ENCODE data around the gene GAS6.
"Not testable (repeated sequence)": the region's sequence is repeated elsewhere in the genome, so short reads cannot be mapped to it uniquely, and the experiment has no call there.

GAS6 gene

DNA sequence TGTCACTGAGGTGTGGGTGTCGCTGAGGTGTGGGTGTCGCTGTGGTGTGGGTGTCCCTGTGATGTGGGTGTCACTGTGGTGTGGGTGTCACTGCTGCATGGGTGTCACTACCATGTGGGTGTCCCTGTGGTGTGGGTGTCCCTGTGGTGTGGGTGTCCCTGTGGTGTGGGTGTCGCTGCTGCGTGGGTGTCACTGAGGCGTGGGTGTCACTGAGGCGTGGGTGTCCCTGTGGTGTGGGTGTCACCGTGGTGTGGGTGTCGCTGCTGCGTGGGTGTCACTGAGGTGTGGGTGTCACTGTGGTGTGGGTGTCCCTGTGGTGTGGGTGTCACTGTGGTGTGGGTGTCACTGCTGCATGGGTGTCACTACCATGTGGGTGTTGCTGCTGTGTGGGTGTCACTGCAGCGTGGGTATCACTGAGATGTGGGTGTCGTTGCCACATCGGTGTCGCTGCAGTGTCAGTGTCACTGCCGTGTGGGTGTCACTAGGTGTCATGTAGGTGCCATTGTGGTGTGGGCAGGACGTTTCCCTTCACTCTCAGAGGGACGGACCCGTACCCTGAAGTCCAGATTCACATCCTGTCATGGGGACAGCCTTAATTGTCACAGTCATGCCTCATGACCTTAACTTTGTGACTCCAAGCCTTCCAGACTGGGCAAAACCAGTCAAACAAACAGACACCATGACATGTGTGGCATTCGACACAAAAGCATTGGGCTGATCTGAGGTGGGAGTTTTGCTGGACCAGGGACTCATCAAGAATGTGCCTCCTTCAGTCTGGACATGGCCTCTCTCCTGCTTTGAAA is 12.7 kb upstream of the GAS6 start:
- no peak for DNase-seq (ENCODE audit: low read depth, low spot score)
- H3K4me3 ChIP-seq (ENCODE audit: low read length) = no peak overlapping the region

DNA sequence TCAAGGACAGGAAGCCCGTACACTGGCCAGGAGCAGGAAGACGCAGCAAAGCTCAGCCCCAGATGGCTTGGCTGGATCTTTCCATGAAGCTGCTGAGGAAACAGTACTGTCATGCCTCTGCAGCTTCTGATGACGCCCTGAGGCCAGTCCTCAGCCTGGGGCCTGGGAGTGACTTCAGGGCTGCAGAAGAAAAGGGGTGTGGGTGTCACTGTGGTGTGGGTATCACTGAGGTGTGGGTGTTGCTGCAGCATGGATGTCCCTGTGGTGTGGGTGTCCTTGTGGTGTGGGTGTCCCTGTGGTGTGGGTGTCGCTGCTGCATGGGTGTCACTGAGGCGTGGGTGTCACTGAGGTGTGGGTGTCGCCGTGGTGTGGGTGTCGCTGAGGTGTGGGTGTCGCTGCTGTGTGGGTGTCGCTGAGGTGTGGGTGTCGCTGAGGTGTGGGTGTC is 12.0 kb upstream of the GAS6 start:
- H3K4me3 ChIP-seq (ENCODE audit: low read length) = no peak overlapping the region
- no peak for DNase-seq (ENCODE audit: low read depth, low spot score)

DNA sequence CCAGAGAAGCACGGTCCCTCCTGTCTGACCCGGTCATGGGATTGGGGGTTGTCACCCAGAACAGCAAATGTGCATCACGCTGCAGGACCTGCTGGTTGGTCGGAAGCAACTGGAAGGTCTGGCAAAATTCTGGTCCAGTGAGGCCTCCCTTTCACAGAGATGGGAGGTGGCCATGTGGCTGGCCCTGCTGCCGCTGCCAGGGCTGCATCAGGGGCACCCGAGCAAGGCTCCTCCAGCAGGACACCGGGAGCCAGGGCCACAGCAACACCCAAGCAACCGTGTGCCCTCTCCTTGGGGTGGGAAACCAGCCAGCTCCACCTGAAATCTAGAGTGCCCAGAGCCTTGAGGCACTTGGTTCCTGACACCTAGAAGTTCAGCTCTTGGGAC is 11.5 kb upstream of the GAS6 start:
- no peak for DNase-seq (ENCODE audit: low read depth, low spot score)

DNA sequence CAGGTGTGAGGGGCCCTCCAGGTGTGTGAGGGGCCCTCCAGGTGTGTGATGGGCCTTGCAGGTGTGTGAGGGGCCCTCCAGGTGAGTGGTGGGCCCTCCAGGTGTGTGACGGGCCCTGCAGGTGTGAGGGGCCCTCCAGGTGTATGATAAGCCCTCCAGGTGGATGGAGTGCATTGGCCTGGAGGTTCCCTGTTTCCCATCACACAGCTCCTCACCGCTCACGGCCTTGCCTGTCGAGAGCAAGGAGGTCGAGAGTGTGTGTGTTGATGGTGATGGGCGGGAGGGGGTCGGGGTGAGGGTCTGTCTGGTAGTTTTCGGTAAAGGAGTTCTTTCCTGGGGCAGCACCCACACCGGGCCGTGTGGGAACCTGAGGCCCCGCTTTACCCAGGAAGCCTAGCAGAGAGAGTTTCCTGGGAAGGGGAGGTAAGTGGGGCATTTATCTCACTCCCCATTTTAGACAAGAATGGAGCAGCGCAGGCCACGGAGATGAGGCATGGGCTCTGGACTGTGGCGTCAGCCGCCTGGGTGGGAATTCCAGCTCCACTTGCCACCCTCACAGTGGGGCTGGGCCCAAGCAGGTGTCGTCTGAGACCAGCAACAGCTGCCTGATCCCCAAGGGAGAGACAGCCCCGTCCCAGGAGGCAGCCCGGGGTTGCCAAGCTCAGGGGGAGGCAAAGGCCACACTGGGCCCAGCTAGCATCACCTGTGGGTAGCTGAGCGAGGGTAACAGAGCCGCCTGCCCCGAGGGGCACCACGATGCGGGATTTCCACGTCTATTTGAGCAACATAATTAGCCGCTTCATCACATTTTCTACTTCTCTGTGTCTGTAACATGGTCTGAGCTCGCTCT is 10.9 kb upstream of the GAS6 start:
- DNase-seq (ENCODE audit: low read depth, low spot score) = no peak
- no peak overlapping the region for H3K4me3 ChIP-seq (ENCODE audit: low read length)

More for the DNA sequence above, 11.5 kb upstream of the GAS6 start:
- no peak overlapping the region for H3K4me3 ChIP-seq (ENCODE audit: low read length)

DNA sequence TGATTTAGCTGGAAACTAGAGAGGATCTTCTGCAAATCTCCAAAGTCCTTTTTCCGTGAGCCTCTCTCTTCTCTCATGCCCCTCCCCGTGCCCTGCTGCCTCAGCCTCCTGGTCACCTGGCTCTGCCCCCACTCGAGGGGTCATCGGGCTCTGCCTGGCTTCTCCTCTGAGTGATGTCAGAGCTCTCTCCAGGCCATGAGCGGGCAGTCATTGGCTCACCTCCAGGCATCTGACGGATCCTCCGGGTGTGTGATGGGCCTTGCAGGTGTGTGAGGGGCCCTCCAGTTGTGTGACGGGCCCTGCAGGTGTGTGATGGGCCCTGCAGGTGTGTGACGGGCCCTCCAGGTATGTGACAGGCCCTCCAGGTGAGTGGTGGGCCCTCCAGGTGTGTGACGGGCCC is 10.3 kb upstream of the GAS6 start:
- H3K4me3 ChIP-seq (ENCODE audit: low read length) = no peak overlapping the region
- DNase-seq (ENCODE audit: low read depth, low spot score) = no peak

DNA sequence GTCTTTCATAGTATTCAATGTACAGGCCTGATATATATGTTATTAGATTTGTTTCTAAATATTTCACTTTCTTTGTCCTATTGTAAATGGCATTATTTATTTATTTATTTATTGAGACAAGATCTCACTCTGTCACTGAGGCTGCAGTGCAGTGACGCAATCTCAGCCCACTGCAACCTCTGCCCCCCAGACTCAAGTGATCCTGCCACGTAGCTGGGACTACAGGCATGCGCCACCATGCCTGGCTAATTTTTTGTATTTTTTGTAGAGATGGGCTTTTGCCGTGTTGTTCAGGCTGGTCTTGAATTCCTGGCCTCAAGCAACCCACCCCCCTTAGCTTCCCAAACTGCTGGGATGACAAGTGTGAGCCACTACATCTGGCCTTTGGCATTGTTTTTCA is 5.4 kb upstream of the GAS6 start:
- no peak overlapping the region for H3K4me3 ChIP-seq (ENCODE audit: low read length)
- no peak for DNase-seq (ENCODE audit: low read depth, low spot score)

DNA sequence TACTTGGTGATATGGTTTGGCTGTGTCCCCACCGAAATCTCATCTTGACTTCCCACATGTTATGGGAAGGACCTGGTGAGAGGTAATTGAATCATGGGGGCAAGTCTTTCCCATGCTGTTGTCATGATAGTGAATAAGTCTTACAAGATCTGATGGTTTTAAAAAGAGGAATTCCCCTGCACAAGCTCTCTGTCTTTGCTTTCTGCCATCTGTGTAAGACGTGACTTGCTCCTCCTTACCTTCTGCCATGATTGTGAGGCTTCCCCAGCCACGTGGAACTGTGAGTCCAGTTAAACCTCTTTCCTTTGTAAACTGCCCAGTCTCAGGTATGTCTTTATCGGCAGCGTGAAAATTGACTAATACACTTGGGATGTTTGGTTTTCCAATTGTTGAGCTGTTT is 4.0 kb upstream of the GAS6 start:
- not testable (repeated sequence) for DNase-seq (ENCODE audit: low read depth, low spot score); H3K4me3 ChIP-seq (ENCODE audit: low read length)

DNA sequence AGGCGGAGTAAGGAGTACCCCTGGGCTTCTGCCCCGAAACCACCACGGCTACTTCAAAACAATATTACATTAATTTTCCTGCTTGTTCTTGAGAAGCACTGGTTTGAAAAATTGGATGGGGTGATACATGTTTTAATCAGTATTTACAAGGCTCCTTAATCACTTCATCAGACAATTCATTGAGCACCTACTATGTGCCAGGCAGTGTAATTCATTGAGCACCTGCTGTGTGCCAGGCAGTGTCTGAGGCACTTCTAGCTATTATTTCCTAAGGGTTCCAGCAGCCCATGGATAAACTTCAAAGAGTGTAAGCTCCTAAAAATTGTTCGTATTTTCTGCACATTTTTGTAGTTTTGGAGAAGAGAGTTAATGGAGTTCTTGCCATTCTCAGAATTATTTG is 1.6 kb upstream of the GAS6 start:
- DNase-seq (ENCODE audit: low read depth, low spot score) = no peak
- H3K4me3 ChIP-seq (ENCODE audit: low read length) = no peak overlapping the region

DNA sequence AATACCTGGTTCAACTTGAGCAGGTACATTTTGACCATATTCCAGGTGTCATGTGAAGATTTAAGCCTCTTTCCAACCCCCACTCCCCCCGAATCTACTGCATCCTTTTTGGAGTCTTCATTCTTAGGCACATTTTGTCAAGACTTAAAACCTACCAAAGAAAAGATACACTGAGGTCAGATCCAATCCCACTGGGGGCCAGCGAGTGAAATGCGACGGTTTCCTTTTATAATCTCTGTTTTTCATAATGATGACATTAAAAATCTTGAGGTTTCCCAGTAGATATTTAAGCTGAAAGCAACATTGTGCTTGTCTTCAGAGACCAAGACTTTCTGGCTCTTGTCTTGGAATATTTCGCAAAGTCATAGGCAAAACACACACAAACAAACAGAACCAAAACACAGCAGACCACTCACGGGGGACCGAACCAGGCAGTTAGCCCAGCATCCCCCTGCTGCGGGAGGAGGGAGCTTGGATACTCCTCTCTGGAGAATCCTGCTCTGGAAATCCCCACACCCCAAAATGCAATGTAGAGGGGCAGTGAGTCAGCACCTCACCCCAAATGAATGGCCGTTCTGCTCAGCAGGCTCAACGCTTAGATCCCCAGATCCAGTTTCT is 506 bp upstream of the GAS6 start:
- H3K4me3 ChIP-seq (ENCODE audit: low read length) = no peak overlapping the region
- DNase-seq (ENCODE audit: low read depth, low spot score) = no peak

DNA sequence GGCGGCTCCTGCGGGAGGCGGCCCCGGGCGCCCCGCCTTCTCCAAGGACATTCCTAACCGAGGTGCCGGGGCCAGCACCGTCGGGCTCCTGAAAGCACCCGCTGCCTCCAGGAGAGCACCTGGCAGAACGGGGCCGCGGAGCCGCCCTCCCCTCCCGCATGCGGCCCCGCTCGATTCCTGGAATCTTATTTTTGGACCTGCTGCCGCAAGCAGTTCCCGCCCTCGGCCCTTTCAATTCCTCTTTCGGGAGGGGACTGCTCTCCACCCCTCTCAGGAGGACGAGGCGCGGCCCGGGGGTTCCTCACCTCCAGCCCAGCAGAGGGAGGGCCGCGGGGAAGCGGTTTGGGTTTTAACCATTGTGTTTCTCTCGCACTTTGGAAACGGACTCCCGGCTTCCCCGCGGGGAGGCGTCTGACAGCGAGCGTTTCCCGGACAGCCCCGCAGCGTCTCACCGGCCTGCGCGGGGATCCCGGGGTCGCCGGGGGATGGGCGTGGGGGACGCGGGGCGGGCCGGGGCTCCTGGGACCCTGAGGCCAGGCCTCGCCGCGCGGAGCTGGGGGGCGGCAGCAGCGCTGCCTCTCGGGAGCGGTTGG is 849 bp downstream of the GAS6 start:
- H3K4me3 ChIP-seq (ENCODE audit: low read length) = no peak overlapping the region
- no peak for DNase-seq (ENCODE audit: low read depth, low spot score)

DNA sequence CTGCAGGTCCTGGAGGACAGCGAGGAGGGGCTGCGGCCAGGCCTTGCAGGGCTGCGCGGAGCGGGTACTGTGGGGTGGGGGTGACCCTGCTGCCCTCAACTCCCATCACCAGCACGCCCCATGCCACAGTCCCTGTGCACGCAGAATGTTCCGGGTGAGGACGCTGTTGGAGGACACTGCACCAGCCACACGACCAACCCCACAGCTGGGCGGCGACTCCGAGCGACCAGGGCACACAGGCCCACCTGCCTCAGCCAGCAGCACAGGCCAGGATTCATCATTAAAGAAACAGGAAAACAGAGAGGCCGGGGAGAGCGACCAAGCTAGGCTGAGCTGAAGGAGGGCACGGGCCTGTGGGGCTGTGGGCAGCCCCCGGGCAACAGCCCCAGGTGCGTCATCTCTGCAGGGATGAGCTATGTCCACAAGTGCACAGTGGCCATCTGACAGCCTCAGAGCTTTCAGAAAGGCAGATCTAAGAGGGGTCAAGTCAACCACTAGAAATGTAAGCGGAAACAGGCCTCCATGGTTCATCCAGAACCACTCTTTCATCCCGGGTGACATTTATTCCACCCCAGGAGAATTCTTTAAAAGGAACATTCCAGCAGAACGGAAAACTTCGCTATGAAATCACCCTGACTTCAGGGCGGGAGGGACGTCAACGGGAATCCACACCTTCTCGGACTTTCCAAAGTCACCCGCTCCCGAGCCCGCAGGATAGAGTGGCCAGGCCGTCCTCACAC is 1.5 kb downstream of the GAS6 start:
- no peak for DNase-seq (ENCODE audit: low read depth, low spot score)
- H3K4me3 ChIP-seq (ENCODE audit: low read length) = no peak overlapping the region

DNA sequence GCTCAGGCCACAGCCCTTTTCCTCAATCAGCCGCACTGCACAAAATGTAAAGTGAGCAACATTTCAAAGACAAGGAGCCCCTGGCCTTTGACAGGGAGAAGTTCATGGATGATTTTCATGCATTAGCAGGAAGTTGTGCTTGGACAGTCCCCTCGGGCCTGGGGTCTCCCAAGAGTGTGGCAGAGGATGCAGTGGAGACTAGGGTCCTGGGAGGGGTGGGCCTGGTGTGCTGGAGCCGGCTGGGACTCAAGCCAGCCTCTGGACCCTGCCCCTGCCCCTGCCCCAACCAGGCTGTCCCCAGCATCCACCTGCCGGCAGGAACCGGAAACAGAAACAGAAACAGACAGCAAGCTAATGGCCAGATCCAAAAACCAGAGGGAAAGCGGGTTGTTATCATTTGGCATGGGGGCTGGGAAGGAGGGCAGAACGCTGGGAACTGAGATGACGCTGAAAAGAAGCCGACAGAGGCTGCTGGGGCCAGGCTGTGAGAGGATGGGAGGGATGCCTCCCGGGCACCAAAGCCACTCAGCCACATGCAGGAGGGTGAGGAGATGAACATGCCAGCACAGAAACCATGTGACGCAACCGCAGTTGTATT is 2.3 kb downstream of the GAS6 start:
- DNase-seq (ENCODE audit: low read depth, low spot score) = no peak
- H3K4me3 ChIP-seq (ENCODE audit: low read length) = no peak overlapping the region

DNA sequence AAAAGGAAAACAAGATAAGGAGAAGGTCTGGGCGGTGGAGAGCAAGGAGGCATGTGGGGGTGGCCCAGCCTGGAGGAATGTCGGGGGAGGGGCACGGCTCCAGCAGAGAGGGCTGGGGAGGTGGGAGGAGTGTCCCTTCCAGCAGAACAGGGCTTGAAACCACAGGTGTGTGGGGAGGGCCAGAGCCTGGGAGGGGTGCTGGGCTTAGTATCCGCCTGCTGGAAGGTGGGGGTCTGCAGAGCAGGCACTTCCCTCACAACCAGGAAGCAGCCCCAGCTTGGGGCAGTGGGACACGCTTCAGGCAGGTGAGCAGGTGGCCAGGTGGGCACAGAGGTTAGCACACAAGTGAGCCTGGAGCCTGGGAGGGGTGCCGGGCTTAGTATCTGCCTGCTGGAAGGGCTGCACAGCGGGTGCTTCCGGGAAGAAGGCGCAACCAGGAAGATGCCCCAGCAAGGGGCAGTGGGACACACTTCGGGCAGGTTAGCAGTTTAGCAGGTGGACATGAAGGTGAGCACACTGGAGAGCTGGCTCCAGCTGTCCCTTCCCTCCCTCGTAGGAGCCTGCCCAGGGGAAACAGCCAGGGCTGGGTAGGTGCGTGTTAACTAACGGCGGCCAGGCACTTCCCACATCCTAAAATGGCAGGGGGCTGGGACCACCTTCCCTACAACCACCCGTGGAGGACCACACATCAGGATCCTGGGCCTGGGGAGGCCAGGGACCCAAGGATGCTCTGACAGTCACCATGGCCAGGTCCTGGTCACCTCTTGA is 3.0 kb downstream of the GAS6 start:
- no peak for DNase-seq (ENCODE audit: low read depth, low spot score)
- no peak overlapping the region for H3K4me3 ChIP-seq (ENCODE audit: low read length)

DNA sequence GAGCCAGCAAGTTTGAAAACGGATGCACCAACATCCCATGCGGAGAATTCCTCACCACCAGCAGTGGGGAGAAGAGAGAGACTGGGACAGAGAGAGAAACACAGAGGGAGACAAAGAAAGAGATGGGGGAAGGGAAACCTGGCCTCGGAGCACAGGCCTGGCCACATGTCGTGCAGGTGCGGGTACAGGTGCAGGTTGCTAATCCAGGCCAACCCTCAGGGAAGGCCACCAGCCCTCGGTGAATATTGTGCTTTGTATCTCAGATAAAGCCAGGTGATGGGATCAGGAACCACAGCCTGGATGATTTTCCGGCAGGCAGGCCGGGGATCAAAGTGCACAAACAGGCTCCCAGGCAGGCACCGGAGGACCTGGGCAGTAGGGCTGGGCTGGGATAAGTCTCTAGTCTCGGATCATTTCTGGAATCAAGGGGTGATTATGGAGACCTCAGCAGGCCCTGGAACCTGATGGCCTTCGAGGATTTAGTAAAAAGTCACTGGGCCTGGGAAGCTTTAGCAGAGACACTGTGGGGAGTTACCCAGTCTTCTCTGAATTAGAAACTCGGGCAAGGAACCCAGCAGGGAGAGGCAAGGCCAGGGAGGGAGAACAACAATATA is 3.7 kb downstream of the GAS6 start:
- no peak overlapping the region for H3K4me3 ChIP-seq (ENCODE audit: low read length)
- no peak for DNase-seq (ENCODE audit: low read depth, low spot score)

DNA sequence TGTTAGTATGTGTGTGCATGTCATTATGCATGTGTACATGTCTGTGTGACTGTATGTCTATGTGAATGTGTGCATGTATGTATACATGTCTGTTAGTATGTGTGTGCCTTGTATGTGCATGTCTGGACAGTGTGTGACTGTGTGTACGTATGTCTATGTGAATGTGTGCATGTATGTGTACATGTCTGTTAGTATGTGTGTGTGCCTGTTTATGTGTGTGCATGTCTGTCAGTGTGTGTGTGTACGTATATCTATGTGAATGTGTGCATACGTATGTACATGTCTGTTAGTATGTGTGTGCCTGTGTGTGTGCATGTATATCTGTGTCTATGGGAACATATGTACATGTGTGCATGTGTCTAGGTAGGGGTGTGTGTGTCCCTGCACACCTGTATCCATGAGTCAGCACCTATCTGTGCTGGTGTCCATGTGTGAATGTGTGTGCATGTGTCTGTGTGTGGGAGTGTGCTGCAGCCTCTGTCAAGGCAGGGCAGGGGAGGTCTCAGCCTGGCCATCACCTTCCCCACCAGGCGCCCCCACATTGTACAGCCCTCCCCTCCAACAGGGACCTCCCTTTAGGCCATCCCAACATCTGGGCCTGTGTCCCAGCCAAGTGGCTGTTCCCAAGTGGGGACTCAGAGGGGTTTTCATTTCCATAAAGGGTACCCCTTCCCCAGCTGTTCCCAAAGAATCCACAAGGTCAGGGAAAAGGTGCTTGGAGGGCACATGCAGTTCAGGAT is 4.4 kb downstream of the GAS6 start:
- DNase-seq (ENCODE audit: low read depth, low spot score) = no peak

DNA sequence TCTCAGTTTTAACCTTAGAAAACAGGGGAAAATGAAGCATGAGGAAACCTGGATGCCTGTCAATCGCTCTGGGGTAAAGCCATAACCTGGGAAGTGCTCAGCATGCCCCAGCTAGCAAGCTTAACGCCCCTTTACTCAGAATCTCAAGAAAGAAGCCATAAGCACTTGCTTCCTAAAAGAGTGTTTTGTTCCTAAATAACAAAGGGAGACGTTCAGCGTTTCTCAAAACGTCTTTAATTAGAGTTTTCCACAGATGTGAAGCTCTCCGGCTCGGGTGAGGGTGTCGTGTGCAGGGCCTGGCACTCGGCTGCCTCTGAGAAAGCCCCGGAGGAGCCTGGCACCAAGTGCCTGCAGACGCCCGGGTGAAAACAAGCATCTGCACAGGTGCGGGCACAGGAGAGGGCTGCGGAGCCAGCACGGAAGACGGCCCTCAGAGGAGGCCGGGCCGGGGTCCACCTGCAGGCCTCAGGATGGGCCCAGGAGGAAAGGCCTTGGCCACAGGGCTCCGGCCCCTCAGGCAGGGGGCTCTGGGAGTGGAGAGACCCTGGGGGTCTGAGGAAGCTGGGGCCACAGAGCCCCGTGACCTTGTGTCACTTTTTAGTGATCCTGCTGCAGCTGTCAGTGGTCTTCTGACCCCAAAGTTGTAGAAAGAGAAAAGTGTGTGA is 6.2 kb downstream of the GAS6 start:
- no peak overlapping the region for H3K4me3 ChIP-seq (ENCODE audit: low read length)
- no peak for DNase-seq (ENCODE audit: low read depth, low spot score)

More for the DNA sequence above, 4.4 kb downstream of the GAS6 start:
- H3K4me3 ChIP-seq (ENCODE audit: low read length) = no peak overlapping the region

DNA sequence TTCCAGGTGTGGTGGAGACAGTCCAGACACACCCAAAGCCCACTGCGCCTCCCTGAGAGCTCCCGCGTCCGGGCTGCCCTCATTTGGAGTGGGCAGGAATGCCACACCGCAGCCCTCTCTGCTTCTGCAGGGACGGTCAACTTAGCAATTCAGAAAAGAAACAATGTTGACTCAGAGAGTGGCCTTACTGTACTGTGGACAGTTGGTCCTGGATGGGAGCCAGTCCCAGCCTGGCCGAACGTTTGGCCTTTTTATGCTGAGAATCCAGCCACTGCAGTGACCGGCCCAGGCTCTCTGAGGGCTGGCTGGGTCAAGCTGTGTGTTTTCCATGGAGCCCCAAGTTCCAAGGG is 7.2 kb downstream of the GAS6 start:
- DNase-seq (ENCODE audit: low read depth, low spot score) = no peak
- H3K4me3 ChIP-seq (ENCODE audit: low read length) = no peak overlapping the region

Data from Jurkat, Clone E6-1 (cell line).